Lower lobe of right lung (tissue), 2 donors: ENCODE results near the gene CFAP410. TPM values are rescaled to one million over a fixed set of nuclear protein-coding genes. Genes with fewer than 3 reads are reported as not detected.

Source experiments
- ATAC-seq, 2 donors: fragments of 200-7000 bp; cut with Tn5 transposase; one replicate each; pipeline ENCODE4 v1.9.1; 2020 to 2022; ENCODE audit warnings: mild to moderate bottlenecking in 2 of 2, moderate library complexity in 2 of 2
- DNase-seq: peaks from one replicate; pipeline ENCODE4 v3.0.0-alpha.2; 2020
- H3K27ac ChIP-seq: fragments of 200-600 bp; one replicate; pipeline ENCODE4 v1.8.0; 2022
- H3K27me3 ChIP-seq: fragments of 200-600 bp; one replicate; pipeline ENCODE4 v1.8.0; 2022; ENCODE audit warnings: low read depth
- H3K36me3 ChIP-seq: fragments of 200-600 bp; one replicate; pipeline ENCODE4 v1.8.0; 2022; ENCODE audit warnings: mild to moderate bottlenecking
- H3K4me1 ChIP-seq: fragments of 200-600 bp; one replicate; pipeline ENCODE4 v1.8.0; 2022
- H3K4me3 ChIP-seq: fragments of 200-600 bp; one replicate; pipeline ENCODE4 v1.8.0; 2022; ENCODE audit warnings: mild to moderate bottlenecking
- H3K9me3 ChIP-seq: fragments of 200-600 bp; one replicate; pipeline ENCODE4 v1.8.0; 2022
- CTCF ChIP-seq: fragments of 200-600 bp; IDR thresholded peaks from one replicate; pipeline ENCODE4 v1.8.0; 2022; ENCODE audit warnings: antibody characterized with exemption, mild to moderate bottlenecking
- intact Hi-C: fragments of 100-400 bp; cut with DNase I; formaldehyde crosslinking; loops from one replicate; pipeline ENCODE4 v1.11.0; 2022
- total RNA-seq: library from RNA; stranded (reverse); fragmentation: NEBNext Ultra II Directional; extraction: Animal tissue kit (Norgen Biotek cat#: 25700); gene quantifications from one replicate; pipeline ENCODE4 v1.2.1, GENCODE V29; 2021
- donor health status: DM: no; HTN: yes; CAD: no; lungs with severe emphysema.

CFAP410 gene
- total RNA-seq, 1 donor from 2014 or later = 20.3 TPM

DNA sequence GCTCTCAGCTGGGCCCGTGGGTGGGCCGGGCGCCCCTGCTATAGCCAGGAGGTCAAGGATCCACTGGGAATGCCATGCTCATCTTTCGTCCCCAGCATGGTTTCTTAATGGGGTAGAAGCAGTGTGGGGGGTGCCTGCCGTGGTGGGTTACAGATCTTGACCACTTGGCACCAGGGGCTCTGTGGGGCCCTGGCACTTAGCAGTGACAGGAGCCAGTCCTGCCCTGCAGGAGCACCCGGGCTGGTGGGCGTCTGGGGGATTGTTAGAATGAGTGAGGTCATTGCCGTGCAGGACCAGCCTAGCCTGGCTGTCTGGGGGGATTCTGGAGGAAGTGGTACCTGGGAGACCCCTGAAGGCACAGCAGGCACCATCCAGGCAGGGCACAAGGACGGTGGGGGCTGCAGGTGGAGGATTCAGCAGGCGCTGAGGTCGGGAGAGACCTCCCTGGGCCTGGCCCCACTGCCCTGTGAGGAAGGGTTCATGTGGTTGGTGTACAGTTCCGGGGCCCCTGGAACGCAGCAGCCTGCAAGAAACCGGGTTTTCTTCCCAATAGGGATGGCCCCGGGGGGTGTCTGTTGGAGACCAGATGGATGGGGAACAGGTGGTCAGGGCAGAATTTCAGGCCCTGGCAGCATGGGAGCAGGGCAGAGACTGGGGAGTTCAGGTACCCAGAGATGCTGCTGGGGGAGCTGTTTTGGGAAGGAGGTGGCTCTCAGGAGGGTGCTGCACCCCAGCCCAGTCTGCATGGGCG, 48.7 kb downstream of the CFAP410 start:
- Histone ChIP-seq H3K9me3 (no peaks in the 10 kb centered on the region), H3K4me1 (peaks cover 15% of the 10 kb centered on the region), H3K27me3 (peaks cover 18% of the 10 kb centered on the region), H3K4me3 (no peak overlapping the region), H3K27ac (no peak overlapping the region), H3K36me3 (no peaks in the 10 kb centered on the region)
- intact Hi-C loops = no loop called here
- DNase-seq = no peak
- no peak for ATAC-seq
- no peak for TF ChIP-seq CTCF

- intact Hi-C loops = no loop called here
- H3K9me3 ChIP-seq = no peaks in the 10 kb centered on the region
- ATAC-seq (no peak), DNase-seq (no peak)
- no peak for TF ChIP-seq CTCF
- no peak overlapping the region for H3K4me3 ChIP-seq
- no peaks in the 10 kb centered on the region for H3K36me3 ChIP-seq
- H3K27ac ChIP-seq = no peak overlapping the region
- H3K4me1 ChIP-seq = peaks cover 8% of the 10 kb centered on the region
- peaks cover 23% of the 10 kb centered on the region for H3K27me3 ChIP-seq
Observed at GRCh38 chr21:44289381-44290010, 49.7 kb downstream of the CFAP410 start.

DNA sequence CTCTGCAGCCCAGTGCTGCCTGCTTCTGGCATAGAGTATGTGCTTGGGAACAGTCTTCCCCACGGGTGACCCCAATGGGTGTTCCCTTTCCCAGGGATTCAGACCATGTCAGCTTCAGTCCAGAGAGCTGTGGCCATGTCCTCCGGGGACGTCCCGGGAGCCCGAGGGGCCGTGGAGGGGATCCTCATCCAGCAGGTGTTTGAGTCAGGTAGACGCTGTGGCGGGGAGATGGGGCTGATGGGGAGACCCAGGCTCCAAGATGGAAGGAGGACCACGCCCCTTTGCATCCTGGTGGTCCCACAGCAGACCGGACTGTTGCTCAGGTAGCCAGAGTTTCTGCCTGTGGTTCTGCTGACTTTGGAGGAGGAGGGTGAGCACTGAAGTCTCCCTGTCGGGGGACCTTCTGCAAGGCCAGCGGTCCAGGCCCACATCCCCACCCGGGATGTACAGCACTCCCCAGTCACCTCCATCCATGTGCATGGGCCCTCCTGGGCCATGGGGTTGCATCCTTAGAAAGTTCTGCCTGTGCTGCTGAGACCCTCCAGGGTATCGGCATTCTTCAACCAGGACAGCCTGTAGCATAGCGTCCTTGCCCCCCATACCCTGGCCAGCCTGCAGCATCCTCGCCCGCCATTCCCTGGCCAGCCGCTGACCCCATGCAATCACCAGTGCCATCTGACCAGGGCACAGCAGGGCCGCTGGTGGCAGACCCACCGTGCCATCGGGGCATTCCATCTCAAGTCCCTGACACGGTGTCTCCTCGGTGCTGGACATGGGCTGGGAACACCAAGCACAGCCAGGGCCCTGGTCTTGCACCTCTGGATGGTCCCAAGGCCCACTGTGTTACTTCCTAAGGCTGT, 50.7 kb downstream of the CFAP410 start:
- no peaks in the 10 kb centered on the region for H3K9me3 ChIP-seq
- peaks cover 5% of the 10 kb centered on the region for H3K4me1 ChIP-seq
- intact Hi-C loops = no loop called here
- H3K4me3 ChIP-seq = no peak overlapping the region
- ATAC-seq (no peak), DNase-seq (no peak)
- peaks cover 23% of the 10 kb centered on the region for H3K27me3 ChIP-seq
- TF ChIP-seq CTCF = no peak
- H3K27ac ChIP-seq = no peak overlapping the region
- H3K36me3 ChIP-seq = no peaks in the 10 kb centered on the region

- no peak for ATAC-seq
- no peak for DNase-seq
- no peak for TF ChIP-seq CTCF
- H3K27me3 ChIP-seq = peaks cover 27% of the 10 kb centered on the region
- no peak overlapping the region for H3K27ac ChIP-seq
- no peaks in the 10 kb centered on the region for H3K9me3 ChIP-seq
- intact Hi-C loops = no loop called here
- peaks cover 5% of the 10 kb centered on the region for H3K4me1 ChIP-seq
- H3K4me3 ChIP-seq = no peak overlapping the region
- no peaks in the 10 kb centered on the region for H3K36me3 ChIP-seq
Observed at GRCh38 chr21:44286716-44287632, 52.2 kb downstream of the CFAP410 start.
